Skin epidermis (tissue), 12 donors: ENCODE data around the gene NOL4L.

Experiments
- H3K27ac ChIP-seq, 21 experiments: fragments of 200-600 bp; sonication (generic) in 11 of 21; one replicate each; pipeline ENCODE4 v1.5.0; 2020; ENCODE audit warnings: mild to moderate bottlenecking in 3 of 21, inconsistent platforms in 2 of 21, moderate library complexity in 2 of 21
- H3K4me3 ChIP-seq, 7 experiments: fragments of 200-600 bp; sonication (generic) in 2 of 7; one replicate each; pipeline ENCODE4 v1.5.0; 2020; ENCODE audit warnings: inconsistent platforms in 2 of 7, mild to moderate bottlenecking in 2 of 7, moderate library complexity in 1 of 7

The NOL4L gene

GRCh38 chr20:32447136-32448027 lies 137.8 kb downstream of the NOL4L start:
- Histone ChIP-seq H3K27ac (no peak overlapping the region), H3K4me3 (no peak overlapping the region)

- no peak overlapping the region for H3K4me3 ChIP-seq
- H3K27ac ChIP-seq = peak overlapping the region in 1 of 21 experiments; percentile 82
Measured at GRCh38 chr20:32446301-32447100, 138.6 kb downstream of the NOL4L start.

- H3K4me3 ChIP-seq = no peak overlapping the region
Measured at GRCh38 chr20:32445539-32446273, 139.4 kb downstream of the NOL4L start.

GRCh38 chr20:32444474-32445220 lies 140.5 kb downstream of the NOL4L start:
- H3K4me3 ChIP-seq = no peak overlapping the region

More at GRCh38 chr20:32445539-32446273, 139.4 kb downstream of the NOL4L start:
- H3K27ac ChIP-seq = peak overlapping the region in 4 of 21 experiments; percentile 15 to 82 (median 22)

GRCh38 chr20:32443386-32443974 lies 141.7 kb downstream of the NOL4L start:
- no peak overlapping the region for H3K4me3 ChIP-seq
- no peak overlapping the region for H3K27ac ChIP-seq

More at GRCh38 chr20:32444474-32445220, 140.5 kb downstream of the NOL4L start:
- H3K27ac ChIP-seq = peak overlapping the region in 3 of 21 experiments; percentile 16 to 82 (median 18)

GRCh38 chr20:32442630-32443373 lies 142.3 kb downstream of the NOL4L start:
- Histone ChIP-seq H3K4me3 (no peak overlapping the region), H3K27ac (no peak overlapping the region)

GRCh38 chr20:32441638-32442037 lies 143.5 kb downstream of the NOL4L start:
- no peak overlapping the region for H3K27ac ChIP-seq
- H3K4me3 ChIP-seq = no peak overlapping the region

- Histone ChIP-seq H3K27ac (no peak overlapping the region), H3K4me3 (no peak overlapping the region)
Measured at GRCh38 chr20:32440758-32441078, 144.4 kb downstream of the NOL4L start.

GRCh38 chr20:32440069-32440757 lies 144.9 kb downstream of the NOL4L start:
- H3K4me3 ChIP-seq = no peak overlapping the region

GRCh38 chr20:32439132-32439829 lies 145.9 kb downstream of the NOL4L start:
- Histone ChIP-seq H3K27ac (no peak overlapping the region), H3K4me3 (no peak overlapping the region)

More at GRCh38 chr20:32440069-32440757, 144.9 kb downstream of the NOL4L start:
- no peak overlapping the region for H3K27ac ChIP-seq

- Histone ChIP-seq H3K4me3 (no peak overlapping the region), H3K27ac (no peak overlapping the region)
Measured at GRCh38 chr20:32438331-32438858, 146.7 kb downstream of the NOL4L start.

GRCh38 chr20:32437391-32438074 lies 147.6 kb downstream of the NOL4L start:
- no peak overlapping the region for H3K4me3 ChIP-seq
- no peak overlapping the region for H3K27ac ChIP-seq

GRCh38 chr20:32436968-32437367 lies 148.2 kb downstream of the NOL4L start:
- no peak overlapping the region for H3K27ac ChIP-seq
- no peak overlapping the region for H3K4me3 ChIP-seq

- no peak overlapping the region for H3K27ac ChIP-seq
Measured at GRCh38 chr20:32436142-32436861, 148.8 kb downstream of the NOL4L start.

GRCh38 chr20:32435449-32436107 lies 149.6 kb downstream of the NOL4L start:
- H3K4me3 ChIP-seq = no peak overlapping the region
- no peak overlapping the region for H3K27ac ChIP-seq

More at GRCh38 chr20:32436142-32436861, 148.8 kb downstream of the NOL4L start:
- no peak overlapping the region for H3K4me3 ChIP-seq
